HFF-Myc (cell line): ENCODE results near the gene FAR2.
A peak's percentile ranks its signal among the peaks of the same experiment; 100 is the strongest.

ENCODE experiments used
- DNase-seq: peaks from one replicate; pipeline ENCODE4 v3.0.0-alpha.2; 2011; ENCODE audit warnings: low read depth; ENCODE audit errors: extremely low read depth
- H3K4me3 ChIP-seq: replicated peaks from 2 replicates; pipeline ENCODE4 v1.5.1; 2011; ENCODE audit warnings: low read depth, mild to moderate bottlenecking, control low read depth, low read length
- TF ChIP-seq, protein P1 (sequence below): IDR thresholded peaks from 2 replicates; pipeline ENCODE4 v1.5.1; 2012; ENCODE audit warnings: mild to moderate bottlenecking, low read depth, low read length, control low read depth; ENCODE audit errors: missing control alignments

FAR2 gene

DNA sequence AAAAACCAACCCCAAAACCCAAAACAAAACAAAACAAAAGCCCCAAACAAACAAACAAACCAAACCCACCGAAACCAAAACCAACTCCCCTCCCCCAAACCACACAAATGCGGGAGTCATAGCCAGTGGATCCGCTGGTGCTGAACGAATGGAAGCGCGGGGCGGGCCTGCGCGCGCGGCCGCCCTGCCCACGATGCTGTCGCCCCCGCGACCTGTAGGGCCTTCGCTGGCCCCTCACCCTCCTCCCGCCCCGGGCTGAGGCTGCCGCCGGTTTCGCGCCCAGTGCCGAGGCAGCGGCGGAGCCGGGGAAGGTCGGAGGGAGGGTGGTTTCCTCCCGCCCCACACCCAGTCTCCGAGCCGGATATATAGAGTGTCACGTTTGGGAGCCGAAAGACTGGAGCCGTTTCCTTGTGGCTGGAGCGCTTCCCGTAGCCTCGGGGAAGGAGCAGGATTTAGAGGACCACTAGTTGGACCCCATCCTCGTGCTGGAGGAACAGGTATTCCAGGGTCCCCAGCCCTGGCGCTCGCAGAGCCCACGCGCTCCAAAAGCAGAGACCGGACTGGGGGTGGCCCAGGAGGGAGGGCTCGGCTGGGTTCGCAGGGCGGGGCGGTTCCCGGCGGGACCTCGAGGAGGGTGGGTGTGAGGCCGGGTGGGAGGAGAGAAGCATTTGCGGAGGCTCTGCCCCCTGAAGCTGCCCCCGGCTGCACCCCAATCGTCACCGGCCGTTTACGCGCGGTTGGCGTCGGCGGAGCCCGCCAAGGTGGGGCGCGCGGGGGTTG, at the start of gene FAR2:
Gene FAR2 (plus strand): TSS at position 368 of the 780 bp plus-strand sequence. CDS start 121,172 bp downstream, outside the sequence.
- H3K4me3 ChIP-seq, result peak within 1 kb of the TSS; percentile 68
- no peak for DNase-seq
- TF ChIP-seq, protein P1, sequence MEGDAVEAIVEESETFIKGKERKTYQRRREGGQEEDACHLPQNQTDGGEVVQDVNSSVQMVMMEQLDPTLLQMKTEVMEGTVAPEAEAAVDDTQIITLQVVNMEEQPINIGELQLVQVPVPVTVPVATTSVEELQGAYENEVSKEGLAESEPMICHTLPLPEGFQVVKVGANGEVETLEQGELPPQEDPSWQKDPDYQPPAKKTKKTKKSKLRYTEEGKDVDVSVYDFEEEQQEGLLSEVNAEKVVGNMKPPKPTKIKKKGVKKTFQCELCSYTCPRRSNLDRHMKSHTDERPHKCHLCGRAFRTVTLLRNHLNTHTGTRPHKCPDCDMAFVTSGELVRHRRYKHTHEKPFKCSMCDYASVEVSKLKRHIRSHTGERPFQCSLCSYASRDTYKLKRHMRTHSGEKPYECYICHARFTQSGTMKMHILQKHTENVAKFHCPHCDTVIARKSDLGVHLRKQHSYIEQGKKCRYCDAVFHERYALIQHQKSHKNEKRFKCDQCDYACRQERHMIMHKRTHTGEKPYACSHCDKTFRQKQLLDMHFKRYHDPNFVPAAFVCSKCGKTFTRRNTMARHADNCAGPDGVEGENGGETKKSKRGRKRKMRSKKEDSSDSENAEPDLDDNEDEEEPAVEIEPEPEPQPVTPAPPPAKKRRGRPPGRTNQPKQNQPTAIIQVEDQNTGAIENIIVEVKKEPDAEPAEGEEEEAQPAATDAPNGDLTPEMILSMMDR, result no peak

DNA sequence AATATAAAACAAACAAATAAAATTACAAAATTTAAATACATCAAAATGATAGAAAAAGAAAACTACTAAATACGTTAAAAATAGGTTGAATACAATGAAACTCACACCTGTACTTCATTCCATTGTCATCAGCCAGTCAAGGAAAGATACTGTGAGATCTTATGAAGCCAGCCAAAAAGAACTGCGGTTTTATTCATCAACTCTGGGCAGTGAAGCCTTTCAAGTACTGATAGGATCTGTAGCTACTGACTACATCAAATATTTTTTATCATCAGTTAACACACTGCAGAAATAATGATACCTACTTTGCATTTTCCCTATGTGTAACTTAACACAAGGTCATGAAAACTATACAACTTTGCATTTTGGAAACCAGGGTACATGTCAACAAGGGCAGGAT, 46.3 kb upstream of the FAR2 start:
- DNase-seq, result no peak
- TF ChIP-seq, protein P1, result no peak
- no peak overlapping the region for H3K4me3 ChIP-seq

DNA sequence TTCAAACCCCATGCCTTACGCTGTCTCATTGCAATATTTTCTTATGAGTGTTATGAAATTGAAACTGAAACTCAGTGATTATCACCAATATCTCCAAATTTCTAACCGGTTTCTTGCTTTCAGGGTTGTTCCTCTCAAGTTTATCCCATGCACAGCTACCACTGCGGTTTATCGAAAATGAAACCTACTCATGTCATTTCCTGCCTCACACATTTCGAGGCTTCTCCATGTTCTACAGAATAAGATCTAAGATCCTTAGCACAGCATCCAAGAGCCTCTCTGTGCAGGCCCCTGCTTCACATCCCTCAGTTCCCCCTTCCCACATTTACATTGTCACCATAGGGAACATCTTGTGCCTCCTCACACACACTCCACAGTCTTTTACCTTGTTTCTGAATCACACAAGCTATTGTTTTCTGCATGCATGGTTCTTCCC, 45.5 kb upstream of the FAR2 start:
- no peak for DNase-seq

DNA sequence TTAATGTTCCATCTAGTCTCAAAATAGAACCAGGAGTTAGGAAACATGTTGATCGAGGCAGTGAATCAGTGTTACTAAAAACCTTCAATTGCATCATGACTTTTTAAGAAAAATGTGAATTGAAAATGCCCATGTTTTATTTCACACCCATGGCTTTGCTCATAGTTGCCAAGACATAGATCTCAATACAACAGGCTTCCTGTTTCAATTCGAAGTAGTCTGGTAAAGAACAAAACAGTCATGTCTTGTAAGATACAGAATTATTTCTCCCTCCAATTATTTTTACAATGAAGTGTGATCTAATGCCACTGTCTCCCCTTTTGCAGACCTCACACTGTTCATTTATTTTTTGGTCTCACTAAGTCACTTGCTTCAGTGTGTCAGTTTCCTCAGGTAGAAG, 44.6 kb upstream of the FAR2 start:
- DNase-seq, result no peak
- no peak overlapping the region for H3K4me3 ChIP-seq
- TF ChIP-seq, protein P1, result no peak

More for the DNA sequence above, 45.5 kb upstream of the FAR2 start:
- TF ChIP-seq, protein P1, result no peak
- H3K4me3 ChIP-seq, result no peak overlapping the region

DNA sequence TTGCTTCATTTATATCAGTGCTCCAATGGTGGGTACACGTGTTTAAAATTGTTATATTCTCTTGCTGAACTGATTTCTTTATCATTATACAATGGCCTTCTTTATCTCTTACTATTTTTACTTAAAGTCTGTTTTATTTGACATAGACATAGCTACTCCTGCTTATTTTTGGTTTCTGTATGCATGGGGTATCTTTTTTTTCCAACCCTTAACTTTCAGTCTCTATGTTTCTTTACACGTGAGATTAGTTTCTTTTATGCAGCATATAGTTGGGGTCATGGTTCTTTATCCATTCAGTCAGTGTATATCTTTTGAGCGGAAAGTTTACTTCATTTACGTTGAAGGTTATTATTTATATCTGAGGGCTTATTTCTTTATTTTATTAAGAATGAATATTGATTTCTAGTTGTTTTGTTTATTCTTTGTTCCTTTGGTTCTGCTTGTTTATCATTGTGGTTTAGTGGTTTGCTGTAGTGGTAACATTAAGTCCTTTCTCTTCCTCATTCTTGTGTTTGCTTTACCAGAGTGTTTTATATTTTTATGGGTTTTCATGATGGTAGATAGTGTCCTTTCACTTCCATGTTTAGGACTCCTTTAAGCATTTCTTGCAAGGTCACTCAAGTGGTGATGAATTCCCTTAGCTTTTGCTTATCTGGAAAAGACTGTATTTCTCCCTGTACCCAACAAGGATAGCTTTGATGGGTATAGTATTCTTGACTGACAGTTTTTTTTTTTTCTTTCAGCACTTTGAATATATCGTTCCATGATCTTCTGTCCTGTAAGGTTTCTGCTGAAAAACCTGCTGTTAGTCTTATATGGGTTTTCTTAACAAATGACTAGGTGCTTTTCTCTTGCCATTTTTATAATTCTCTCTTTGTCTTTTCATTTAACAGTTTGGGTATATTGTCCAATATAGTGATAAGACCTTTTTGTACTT, 38.3 kb upstream of the FAR2 start:
- TF ChIP-seq, protein P1, result no peak
- H3K4me3 ChIP-seq, result no peak overlapping the region
- no peak for DNase-seq

DNA sequence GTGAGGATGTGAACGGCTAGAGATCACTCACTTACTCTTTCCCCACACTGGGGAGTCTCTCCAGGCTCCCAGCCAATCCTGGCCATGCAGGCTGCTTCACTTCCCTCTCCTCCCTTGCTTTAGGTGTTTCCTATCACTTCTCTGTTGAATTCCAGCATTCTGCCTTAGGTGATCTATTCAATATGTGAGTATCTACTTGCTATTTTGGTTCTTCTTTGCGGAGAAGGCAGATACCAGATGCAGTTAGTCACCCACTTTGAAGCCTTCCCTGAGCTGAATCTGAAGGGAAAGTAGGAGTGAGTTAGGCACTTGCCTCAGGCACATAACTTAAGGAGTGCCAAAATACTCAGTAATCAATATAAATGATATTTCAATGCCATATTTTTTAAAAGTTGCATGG, 36.0 kb upstream of the FAR2 start:
- TF ChIP-seq, protein P1, result no peak
- peak; percentile 2 for DNase-seq
- H3K4me3 ChIP-seq, result no peak overlapping the region
